Hematopoietic multipotent progenitor cell treated with erythropoietin and hydrocortisone succinate and interleukin-3 and kit ligand, for 17 days (in vitro differentiated cells): Measurements from ENCODE around the gene TARS1.

ENCODE experiments used
- DNase-seq: peaks from one replicate; pipeline ENCODE4 v3.0.0-alpha.2; 2015; ENCODE audit warnings: low spot score

TARS1 gene

DNA sequence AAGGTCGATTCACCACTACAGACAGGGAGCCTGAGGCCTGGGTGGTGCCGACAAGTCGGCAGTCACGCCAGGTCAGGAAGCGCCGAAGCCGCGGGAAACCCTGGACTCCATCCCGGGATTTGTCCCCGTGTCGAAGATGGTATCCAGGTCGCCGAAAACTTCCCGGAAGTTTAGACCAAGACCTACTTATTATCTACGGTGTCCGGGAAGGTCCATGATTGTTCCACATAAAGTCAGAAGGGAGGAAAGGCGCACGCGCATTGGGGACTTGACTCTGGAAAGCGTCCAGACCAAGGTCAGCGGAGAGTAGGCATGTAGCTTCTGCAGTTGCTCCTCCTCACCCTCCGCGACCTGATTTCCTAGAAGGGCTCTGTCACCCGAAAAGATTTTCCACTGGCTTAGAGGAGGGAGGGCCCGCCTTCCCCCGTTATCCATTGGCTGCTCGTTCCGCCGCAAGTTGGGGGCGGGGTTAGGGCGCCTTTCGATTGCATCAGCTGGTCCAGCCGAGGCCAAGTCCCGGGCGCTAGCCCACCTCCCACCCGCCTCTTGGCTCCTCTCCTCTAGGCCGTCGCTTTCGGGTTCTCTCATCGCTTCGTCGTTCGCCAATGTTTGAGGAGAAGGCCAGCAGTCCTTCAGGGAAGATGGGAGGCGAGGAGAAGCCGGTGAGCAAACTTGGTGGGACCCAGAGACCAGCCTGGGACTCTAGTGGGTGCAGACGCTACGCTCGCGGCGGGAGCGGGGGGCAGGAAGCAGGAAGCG, at the start of gene TARS1:
TARS1 (plus strand) TSS at position 484 of the 759 bp plus-strand sequence; CDS start at position 606, 122 bp downstream.
- DNase-seq = peak; percentile 100

DNA sequence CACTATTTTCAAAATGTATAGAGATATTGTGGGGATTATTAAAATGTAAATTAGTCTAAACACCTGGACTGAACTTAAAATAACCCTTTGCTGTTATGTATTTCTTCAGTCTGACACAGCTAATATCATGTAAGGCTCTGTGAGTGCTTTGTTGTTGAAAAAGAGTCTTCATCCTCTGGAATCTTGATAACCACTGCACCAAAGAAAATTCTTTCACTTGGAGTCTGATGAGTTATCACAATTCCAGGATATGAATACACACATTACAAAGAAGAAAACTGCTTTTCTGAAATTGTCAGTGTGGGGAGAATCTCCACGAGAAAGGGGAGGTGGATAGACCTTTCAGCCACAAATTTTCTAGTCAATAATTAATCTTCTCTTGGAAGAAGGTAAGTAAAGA, 42.3 kb upstream of the TARS1 start:
- no peak for DNase-seq

DNA sequence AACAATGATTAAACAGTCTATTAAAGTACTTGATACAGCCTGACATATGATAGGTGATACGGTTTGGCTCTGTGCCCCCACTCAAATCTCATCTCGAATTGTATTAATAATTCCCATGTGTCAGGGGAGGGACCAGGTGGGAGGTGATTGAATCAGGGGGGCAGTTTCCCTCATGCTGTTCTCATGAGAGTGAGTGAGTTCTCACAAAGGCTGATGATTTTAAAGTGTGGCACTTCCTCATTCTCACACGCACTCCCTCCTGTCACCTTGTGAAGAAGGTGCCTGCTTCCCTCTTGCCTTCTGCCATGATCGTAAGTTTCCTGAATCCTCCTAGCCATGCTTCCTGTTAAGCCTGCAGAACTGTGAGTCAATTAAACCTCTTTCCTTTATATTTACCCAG, 40.1 kb upstream of the TARS1 start:
- no peak for DNase-seq

DNA sequence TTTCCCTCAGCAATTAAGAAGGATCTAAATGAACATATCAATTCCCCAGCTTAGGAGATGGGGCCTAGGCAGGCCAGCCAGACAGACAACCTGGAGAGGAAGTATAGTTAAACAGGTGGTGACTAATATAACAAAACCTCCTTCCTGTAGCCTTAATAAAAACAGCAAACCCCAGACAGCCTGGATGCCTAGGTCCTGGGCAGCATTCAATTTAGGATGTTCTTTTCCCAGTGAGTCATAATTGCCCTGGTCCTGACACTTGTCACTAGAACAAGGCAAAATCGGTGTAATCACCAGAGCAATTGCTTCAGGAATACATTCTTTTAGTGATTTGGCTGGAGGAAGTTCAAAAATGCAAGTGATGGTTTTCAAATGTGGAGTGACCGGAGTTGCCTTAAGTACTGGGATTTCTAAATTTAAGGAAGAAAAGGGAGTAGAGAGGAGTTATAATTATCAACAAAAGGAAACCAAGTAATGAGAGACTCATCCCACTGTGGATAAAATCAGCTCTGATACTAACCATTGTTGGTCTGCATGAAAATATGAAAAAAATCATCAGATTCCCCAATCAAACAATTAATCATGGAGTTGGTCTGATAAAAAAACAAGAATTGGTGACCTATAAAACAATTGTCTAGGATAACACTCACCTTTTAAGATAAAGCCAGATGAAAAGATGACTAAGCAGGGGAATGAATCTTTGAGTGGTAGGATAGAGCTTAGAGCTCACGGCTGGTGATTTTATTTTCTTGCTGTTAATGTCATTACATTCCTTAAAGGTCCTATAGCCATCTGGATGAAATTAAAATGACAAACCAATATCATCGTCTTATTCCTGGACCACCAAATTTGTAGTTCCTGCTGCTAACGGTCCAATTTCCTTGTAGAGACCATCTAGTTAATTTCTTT, 39.0 kb upstream of the TARS1 start:
- no peak for DNase-seq

DNA sequence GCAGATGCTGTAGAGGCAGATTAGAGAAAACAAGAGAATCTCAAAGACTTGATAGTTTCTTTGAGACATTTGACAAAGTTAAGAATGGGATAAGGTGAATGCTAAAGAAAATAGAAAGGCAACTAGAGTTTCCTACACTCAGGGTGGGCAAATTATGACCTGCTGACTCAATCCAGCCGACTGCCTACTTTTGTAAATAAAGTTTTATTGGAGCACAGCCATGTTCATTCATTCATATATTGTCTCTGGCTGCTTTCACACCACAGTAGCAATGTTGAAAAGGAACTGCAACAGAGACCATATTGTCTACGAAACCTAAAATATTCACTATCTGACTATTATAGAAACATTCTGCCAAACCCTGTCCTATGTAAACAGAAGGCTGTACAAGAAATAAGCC, 37.6 kb upstream of the TARS1 start:
- DNase-seq = no peak

DNA sequence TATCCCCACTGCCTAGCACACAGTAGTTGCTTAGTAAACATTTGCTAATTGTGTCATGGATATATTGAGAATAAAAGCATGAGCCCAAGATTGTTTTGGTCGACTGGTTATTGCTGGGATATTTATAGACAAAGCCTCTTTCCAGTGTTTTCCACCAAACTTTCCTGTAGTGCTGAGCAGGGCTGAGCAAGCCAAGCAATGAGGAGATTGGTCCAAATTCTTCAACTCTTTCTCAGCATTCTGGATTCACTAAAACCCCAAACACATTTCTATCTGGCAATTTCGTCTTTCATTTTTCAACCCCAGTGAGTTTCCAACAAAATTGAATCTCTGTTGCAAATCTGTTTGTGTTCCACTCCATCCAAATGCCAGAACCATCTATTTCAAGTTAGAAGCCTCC, 31.9 kb upstream of the TARS1 start:
- DNase-seq = no peak

DNA sequence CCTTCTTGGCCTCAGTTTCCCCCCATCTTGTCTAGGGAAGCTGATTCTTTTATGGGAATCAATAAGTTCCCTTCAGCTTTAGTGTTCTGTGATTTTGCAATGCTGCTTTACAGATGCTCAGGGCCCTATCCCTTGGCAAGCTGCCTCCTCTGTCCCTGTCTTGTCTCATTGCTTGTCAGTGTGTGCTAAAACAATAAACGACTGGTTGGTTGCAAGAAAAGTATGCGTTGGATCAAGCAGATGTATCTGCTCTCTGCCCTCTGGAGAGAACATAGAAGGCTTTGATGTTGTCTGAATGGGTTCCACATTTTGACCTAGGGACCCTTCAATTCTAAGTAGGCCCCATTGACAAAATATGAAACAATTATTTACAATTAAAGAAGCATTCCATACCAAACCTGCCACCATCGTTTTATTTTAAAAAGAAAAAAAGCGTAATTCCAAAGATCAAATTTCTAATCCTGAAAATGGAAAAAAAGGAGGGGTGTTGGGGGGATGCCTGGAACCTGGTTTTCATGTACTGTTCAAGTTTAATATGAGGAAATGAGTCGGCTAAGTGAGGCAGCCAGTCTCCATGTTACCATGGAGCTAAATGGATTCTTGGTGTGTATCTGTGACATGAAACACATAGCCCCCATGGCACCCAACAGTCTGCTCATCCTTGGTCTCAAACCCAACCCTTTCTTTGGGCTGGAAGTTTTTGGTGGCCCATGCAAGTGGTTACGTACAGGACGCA, 31.2 kb upstream of the TARS1 start:
- DNase-seq = no peak

DNA sequence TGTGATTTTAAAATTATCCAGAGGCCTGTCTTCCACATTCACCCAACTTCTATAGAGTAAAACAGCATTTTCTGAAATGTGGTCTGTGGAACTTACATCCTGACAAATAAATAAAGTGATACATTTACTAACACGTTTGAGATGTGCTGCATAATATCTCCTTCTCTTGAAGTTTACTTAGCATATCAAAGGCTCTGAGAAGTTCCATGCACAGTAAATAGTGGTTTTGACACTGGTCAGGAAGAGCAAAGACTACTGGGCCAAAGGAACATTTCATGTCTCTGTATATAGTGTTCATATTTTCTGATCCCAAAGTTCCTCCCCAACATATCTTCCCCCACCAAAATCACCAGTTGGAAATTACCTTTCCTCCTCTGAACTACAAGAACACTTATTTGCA, 30.5 kb upstream of the TARS1 start:
- DNase-seq = no peak

DNA sequence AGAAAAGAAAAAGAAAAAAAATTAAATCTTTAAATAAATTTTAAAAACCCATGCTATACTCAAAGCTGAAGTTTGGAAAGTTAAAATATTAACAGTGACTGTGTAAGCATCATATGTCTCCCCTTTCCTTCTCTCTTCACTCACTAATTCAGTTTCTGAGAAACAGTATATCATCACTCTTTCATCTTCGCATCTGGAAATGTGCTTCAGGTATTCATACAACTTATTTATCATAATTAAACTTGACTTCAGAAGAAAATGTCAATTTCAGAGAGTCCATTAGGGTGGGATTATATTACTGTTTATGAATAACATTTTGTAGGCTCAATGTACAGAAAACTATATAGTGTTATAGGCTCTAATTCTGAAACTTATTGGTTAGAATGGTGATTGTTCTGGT, 29.3 kb upstream of the TARS1 start:
- DNase-seq = no peak

DNA sequence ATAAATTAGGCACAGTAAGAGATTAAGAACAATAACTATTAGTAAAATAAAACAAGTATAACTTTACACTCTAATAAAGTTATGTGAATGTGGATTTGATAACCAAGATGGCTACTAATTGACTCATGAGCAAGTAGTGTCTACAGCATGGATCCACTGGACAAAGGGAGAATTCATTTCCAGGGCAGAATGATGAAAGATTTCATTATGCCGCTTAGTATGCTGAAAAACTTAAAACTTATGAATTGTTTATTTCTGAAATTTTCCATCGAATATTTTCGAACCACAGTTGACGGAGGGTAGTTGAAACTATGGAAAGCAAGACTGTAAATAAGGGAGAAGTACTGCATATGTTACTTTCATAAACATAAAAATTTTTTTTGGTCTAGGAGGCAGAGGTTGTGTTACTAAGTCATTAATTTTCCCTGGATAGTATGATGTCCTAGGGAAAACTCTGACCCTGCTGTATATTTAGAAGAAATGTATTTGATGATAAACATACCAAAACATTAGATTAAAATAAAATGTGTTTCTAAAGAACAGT, 24.9 kb upstream of the TARS1 start:
- DNase-seq = no peak

DNA sequence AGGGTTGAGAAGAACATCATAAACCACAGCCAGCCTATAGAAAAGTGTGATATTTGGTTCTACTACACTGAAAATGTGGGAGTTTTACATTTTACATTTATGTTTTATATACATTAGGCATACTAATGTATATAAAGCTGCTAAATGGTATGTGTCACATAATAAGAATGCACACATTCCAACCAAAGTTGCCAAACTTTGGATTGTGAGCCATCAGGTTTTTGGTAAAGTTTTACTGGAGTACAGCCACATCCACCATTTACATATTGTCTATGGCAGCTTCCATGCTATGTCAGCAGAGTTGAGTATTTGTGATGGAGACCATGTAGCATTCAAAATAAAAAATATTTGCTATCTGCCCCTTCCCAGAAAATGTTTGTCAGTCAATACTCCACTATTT, 23.1 kb upstream of the TARS1 start:
- DNase-seq = no peak

DNA sequence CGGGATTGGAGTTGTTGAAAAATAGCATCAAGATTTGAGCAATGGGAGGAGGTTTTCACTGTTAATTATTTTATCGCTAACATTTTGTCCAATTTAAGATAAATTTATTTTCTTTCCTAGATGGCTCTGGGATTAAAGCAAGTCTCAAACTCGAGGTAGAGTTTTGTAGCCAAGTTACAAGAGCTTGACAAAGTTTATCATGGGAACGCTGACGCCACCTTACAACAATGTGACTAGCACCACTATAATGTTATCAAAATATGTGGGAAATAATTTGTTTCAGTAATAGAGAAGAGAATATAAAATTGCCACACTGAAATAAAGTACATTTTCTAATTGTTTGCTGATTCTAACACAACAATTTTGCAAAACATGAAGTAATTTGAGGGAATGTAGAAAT, 19.8 kb upstream of the TARS1 start:
- DNase-seq = no peak

DNA sequence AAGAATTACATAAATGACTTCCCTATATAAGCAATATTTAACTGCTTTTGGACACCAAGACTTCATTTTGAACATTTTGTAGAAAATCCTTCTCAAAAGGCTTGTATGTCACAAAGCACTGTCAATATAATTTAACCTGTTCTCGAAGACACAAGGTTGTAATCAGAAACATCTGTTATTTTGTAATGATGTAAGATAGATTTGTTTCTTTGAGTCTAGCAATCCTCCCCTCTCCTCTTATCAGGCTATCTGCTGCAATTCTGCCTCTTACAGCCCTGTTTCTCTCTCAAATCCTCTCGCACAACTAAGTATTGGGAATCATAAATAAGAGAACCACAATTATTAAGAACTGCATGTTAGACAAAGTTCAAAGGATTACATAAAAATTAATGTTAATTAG, 18.6 kb upstream of the TARS1 start:
- no peak for DNase-seq

DNA sequence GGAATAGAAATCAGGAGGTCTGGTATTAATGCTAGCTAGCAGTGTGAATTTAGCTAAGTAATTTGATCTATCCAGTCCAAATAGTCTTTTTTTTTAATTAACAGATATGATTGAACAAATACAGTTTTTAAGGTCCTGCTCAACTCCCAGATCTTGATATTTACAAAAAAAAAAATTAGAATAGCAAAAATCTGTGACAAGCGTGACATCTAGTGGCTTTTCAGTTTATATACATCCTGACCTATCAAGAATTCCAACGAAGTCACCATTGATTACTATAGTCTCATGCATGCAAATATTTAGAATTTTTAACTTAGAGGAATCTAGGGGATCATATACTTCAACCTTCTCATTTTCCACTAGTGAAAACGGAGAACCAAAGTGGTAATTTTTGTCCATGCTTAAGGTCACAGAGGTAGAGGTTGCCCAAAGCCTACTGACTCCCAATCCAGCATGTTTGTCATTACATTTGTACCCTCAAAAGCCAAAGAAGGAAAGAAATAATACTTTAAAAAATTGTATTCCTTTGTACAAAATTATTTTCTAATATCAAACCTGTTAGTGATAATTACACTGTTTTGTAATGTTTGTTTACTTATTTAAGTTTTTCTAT, 17.6 kb upstream of the TARS1 start:
- no peak for DNase-seq

DNA sequence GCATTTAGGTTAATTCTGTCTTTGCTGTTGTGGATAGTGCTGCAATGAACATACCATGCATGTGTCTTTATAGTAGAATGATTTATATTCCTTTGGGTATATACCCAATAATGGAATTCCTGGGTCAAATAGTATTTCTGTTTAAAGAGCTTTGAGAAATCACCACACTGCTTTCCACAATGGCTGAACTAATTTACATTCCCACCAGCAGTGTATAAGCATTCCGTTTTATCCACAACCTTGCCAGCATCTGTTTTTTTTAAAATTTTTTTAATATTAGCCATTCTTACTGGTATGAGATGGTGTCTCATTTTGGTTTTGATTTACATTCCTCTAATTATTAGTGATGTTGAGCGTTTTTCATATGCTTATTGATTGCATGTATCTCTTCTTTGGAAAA, 15.5 kb upstream of the TARS1 start:
- DNase-seq = no peak

DNA sequence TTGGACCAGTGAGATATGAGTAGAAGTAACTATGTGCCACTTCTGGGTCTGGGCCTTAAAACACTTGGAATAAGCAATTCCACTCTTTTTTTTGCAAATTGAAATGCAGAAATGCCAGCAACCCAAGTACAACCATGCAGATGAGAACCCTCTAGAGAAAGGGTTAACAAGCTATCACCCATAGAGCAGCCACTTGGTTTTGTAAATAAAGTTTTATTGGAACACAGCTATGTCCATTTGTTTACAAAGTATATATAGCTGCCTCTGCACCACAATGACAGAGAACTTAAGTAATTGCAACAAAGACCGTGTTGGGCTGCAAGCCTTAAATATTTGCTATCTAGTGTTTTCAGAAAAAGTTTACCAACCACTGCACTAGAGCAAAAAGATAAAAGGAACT, 9.8 kb upstream of the TARS1 start:
- DNase-seq = no peak

DNA sequence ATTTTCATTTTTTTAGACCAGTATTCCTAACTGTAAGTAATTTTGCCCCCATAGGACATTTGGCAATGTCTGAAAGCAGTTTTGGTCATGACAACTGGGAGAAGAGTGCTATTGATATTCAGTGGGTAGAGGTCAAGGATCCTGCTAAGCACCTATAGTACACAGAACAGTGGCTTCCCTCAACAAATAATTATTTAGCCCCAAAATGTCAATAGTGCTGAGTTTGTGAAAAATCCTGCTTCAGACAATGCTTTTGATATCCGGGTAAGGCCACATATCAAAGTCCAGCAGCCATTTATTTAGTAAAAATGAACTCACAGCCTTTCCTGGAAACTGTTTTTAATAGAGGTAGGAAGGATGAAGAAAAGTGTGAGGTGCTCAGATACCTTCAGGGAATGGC, 8.1 kb upstream of the TARS1 start:
- DNase-seq = no peak

DNA sequence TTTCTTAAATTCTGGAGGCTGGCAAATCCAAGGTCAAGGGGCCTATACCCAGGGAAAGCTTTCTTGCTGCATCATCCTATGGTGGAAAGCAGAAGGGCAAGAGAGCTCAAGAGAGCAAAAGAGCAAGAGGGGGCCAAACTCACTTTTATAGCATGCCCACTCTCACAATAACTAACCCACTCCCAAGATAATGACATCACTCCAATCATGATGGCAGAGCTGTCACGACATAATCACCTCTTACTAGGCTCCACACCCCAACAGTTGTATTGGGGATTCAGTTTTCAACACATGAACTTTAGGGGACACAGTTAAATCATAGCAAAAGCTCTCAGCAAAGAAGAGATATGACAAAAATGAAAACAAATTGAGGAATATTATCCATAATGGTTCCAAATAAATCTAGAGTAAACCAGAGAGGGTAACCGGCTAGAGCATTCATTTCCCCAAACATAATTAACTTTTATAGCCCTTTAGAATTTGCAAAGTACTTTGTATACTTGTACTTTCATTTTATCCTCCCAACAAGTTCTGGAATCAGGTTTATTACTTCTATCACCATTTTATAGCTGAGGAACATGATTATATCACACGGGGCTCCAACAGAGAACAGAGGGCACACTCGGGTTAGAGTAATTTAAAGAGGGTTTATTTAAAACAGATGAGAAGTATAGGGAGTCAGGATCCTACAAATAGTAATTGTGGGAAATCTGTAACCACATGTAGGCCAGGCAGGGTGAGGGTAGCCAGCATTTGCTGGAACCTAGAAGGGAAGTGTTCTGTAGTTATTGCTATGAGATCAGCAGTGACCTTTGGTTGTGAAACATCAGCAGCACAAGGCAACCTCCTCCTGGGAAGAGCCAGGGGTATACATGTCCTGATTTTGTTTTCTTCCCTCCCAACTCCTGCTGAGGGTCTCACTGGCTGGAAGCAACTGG, 7.2 kb upstream of the TARS1 start:
- DNase-seq = no peak

DNA sequence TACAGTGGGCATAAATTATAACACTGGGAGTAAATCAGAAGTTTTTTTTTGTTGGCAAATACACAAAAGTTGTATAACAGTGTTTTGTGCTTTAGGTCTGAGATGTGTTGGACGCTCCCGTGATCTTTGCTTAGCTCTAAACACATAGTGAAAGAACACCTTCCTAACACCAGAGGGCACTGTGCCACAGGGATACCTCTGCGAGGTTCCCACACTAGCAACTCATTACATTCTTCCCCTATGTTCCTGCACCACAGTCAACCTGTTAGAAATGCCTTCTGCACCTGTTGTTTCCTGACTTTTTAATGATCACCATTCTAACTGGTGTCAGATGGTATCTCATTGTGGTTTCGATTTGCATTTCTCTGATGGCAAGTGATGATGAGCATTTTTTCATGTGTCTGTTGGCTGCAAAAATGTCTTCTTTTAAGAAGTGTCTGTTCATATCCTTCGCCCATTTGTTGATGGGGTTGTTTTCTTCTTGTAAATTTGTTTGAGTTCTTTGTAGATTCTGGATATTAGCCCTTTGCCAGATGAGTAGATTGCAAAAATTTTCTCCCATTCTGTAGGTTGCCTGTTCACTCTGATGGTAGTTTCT, 4.8 kb upstream of the TARS1 start:
- DNase-seq = peak; percentile 82

DNA sequence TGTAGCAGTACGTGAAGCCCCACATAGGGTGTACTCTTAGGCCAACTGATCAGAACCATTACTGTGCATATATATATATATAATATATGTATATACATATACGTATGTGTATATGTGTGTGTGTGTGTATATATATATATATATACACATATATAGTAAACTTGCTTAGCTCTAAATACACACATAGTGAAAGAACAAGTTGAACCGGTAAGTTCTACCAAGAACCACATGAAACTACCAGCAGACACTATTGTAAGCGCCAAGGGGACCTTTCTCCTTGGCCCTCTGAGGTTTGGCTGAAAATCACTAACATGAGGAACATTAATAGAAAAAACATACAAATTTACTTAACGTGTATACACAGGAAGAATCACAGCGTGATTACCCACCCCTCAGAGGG, 1.8 kb upstream of the TARS1 start:
- no peak for DNase-seq
